OCI-LY7 (cell line): ENCODE measurements around the gene RARB. TPM values are rescaled to one million over a fixed set of nuclear protein-coding genes. Genes with fewer than 3 reads are reported as not detected.

Experiments
- BruUV-seq: library from RNA; stranded (reverse); fragments of 400-500 nt; replicated peaks from 2 replicates; lab custom pipeline; 2021; lab: Mats Ljungman, UMichigan
- CTCF ChIA-PET: fragments of 300-600 bp; sonication (Branson Sonifier 250); formaldehyde crosslinking; loops from one replicate; lab custom pipeline; 2022; ENCODE audit warnings: antibody characterized with exemption; ENCODE audit not compliant: unreplicated experiment; lab: Charles Lee
- POLR2A ChIA-PET: fragments of 300-600 bp; sonication (Branson Sonifier 250); formaldehyde crosslinking; loops from one replicate; lab custom pipeline; 2022; ENCODE audit warnings: antibody characterized with exemption; lab: Charles Lee
- DNase-seq: peaks from one replicate; pipeline ENCODE4 v3.0.0-alpha.2; 2015; ENCODE audit warnings: low spot score
- H2AFZ ChIP-seq: fragments of 200-600 bp; sonication (generic), shearing (Covaris generic); 2 replicates; pipeline ENCODE4 v1.6.1; 2014; ENCODE audit warnings: mild to moderate bottlenecking, antibody characterized with exemption, low read length, moderate library complexity
- H3K27ac ChIP-seq: fragments of 200-600 bp; sonication (generic); 2 replicates; pipeline ENCODE4 v1.5.1; 2014; ENCODE audit warnings: mixed run types, low read depth, mild to moderate bottlenecking, moderate library complexity, low read length, inconsistent platforms; ENCODE audit not compliant: poor library complexity, severe bottlenecking
- H3K36me3 ChIP-seq: fragments of 200-600 bp; sonication (generic); 2 replicates; pipeline ENCODE4 v1.6.1; 2014; ENCODE audit warnings: mild to moderate bottlenecking, antibody characterized with exemption, low read length, moderate library complexity, mixed read lengths; ENCODE audit not compliant: insufficient read depth
- H3K4me1 ChIP-seq: fragments of 200-600 bp; sonication (generic); 2 replicates; pipeline ENCODE4 v1.5.1; 2014; ENCODE audit warnings: mild to moderate bottlenecking, low read length; ENCODE audit not compliant: insufficient read depth, poor library complexity, severe bottlenecking
- H3K4me2 ChIP-seq: fragments of 200-600 bp; sonication (generic); 2 replicates; pipeline ENCODE4 v1.6.1; 2014; ENCODE audit warnings: mild to moderate bottlenecking, low read length
- H3K4me3 ChIP-seq: fragments of 200-600 bp; sonication (generic); 2 replicates; pipeline ENCODE4 v1.5.1; 2014; ENCODE audit warnings: mild to moderate bottlenecking, low read depth, low read length; ENCODE audit not compliant: poor library complexity, severe bottlenecking
- H3K79me2 ChIP-seq: fragments of 200-600 bp; sonication (generic); 2 replicates; pipeline ENCODE4 v1.6.1; 2016; ENCODE audit warnings: low read depth, mild to moderate bottlenecking, low read length, moderate library complexity, mixed read lengths; ENCODE audit not compliant: insufficient read depth
- H3K9me2 ChIP-seq: fragments of 200-600 bp; sonication (generic); 2 replicates; pipeline ENCODE4 v1.6.1; 2016; ENCODE audit warnings: mild to moderate bottlenecking, low read length, mixed read lengths; ENCODE audit not compliant: insufficient read depth
- H3K9me3 ChIP-seq: fragments of 200-600 bp; sonication (generic); 2 replicates; pipeline ENCODE4 v1.6.1; 2014; ENCODE audit warnings: mild to moderate bottlenecking, mixed run types, low read length, mixed read lengths
- H4K20me1 ChIP-seq: fragments of 200-600 bp; sonication (generic); 2 replicates; pipeline ENCODE4 v1.6.1; 2014; ENCODE audit warnings: mild to moderate bottlenecking, antibody characterized with exemption, low read length, moderate library complexity, mixed read lengths; ENCODE audit not compliant: insufficient read depth
- CTCF ChIP-seq: fragments of 200-600 bp; sonication (generic); conservative IDR thresholded peaks from 2 replicates; pipeline ENCODE4 v1.5.1; 2014; ENCODE audit warnings: mild to moderate bottlenecking, antibody characterized with exemption, low read length, moderate library complexity, mixed read lengths
- EZH2phosphoT487 ChIP-seq: fragments of 200-600 bp; sonication (generic); IDR thresholded peaks from 2 replicates; pipeline ENCODE4 v1.6.1; 2018; ENCODE audit warnings: low read depth, borderline replicate concordance, mild to moderate bottlenecking, mixed run types, antibody characterized with exemption, low read length, moderate library complexity, mixed read lengths
- intact Hi-C: fragments of 100-400 bp; cut with micrococcal nuclease; formaldehyde crosslinking; loops from one replicate; pipeline ENCODE4 v1.10.0; 2022; ENCODE audit not compliant: unreplicated experiment
- total RNA-seq, 2 experiments: library from RNA; depleted of rRNA in 1 of 2; stranded (reverse); fragments of >200 nt in 1 of 2; shearing (Covaris generic) in 1 of 2; gene quantifications; 2 replicates each; pipeline ENCODE4 v1.2.3, GENCODE V29; 2014 to 2022

The RARB gene
- total RNA-seq, 2 experiments from 2014 or later: not detected

GRCh38 chr3:25527801-25528200, 99.7 kb downstream of the RARB start:
- Histone ChIP-seq H3K4me2 (no peak overlapping the region), H3K4me1 (no peaks in the 10 kb centered on the region), H3K4me3 (no peak overlapping the region), H3K27ac (no peak overlapping the region), H3K36me3 (no peaks in the 10 kb centered on the region), H4K20me1 (no peaks in the 10 kb centered on the region), H3K9me2 (no peaks in the 10 kb centered on the region), H3K79me2 (no peaks in the 10 kb centered on the region), H2AFZ (no peak overlapping the region), H3K9me3 (no peaks in the 10 kb centered on the region; the same call in 1 of the 2 replicates)
- POLR2A ChIA-PET: interaction anchor here (0.8 kb wide), 1 partner anchor 15 kb away, joined by 4 read pairs; no protein-coding TSS in a partner anchor
- intact Hi-C loops: no loop called here
- CTCF ChIA-PET: no interaction called here
- DNase-seq: no peak
- no TSS peak for BruUV-seq
- TF ChIP-seq EZH2phosphoT487 (no peak), CTCF (no peak)

DNA sequence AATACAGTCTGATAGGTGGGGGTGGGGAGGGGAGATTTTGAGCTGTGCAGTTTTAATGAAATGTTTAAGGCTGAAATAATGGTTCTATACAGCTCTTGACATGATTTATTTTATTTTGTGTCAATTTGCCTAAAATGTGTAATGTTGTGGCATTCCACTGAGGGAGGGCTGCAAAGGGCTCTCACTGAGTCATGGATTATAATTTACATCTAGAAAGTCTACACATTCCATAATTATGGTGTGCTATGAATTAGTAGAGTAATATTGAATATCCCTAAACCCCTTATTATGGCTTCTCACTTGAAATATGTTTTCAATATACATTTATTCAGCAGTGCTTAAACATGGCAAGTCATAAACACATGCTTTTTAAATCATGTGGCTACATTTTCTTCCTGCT, 103.9 kb downstream of the RARB start:
- TF ChIP-seq CTCF (no peak), EZH2phosphoT487 (no peak)
- H3K79me2 ChIP-seq: no peaks in the 10 kb centered on the region
- no peaks in the 10 kb centered on the region for H3K9me2 ChIP-seq
- no peak overlapping the region for H2AFZ ChIP-seq
- no peak overlapping the region for H3K4me2 ChIP-seq
- ChIA-PET CTCF (interaction anchor here (0.6 to 0.8 kb wide), 2 partner anchors 8 to 811 kb away, joined by 3 to 8 read pairs; no protein-coding TSS in a partner anchor), POLR2A (interaction anchor here (0.7 to 1.0 kb wide), 4 partner anchors 14 to 1067 kb away, joined by 3 to 6 read pairs (median 4); no protein-coding TSS in a partner anchor)
- intact Hi-C loops: no loop called here
- H3K9me3 ChIP-seq: no peaks in the 10 kb centered on the region; the same call in 1 of the 2 replicates
- no peak overlapping the region for H3K4me3 ChIP-seq
- no peaks in the 10 kb centered on the region for H4K20me1 ChIP-seq
- no peaks in the 10 kb centered on the region for H3K4me1 ChIP-seq
- no peaks in the 10 kb centered on the region for H3K36me3 ChIP-seq
- no TSS peak for BruUV-seq
- H3K27ac ChIP-seq: no peak overlapping the region
- no peak for DNase-seq

DNA sequence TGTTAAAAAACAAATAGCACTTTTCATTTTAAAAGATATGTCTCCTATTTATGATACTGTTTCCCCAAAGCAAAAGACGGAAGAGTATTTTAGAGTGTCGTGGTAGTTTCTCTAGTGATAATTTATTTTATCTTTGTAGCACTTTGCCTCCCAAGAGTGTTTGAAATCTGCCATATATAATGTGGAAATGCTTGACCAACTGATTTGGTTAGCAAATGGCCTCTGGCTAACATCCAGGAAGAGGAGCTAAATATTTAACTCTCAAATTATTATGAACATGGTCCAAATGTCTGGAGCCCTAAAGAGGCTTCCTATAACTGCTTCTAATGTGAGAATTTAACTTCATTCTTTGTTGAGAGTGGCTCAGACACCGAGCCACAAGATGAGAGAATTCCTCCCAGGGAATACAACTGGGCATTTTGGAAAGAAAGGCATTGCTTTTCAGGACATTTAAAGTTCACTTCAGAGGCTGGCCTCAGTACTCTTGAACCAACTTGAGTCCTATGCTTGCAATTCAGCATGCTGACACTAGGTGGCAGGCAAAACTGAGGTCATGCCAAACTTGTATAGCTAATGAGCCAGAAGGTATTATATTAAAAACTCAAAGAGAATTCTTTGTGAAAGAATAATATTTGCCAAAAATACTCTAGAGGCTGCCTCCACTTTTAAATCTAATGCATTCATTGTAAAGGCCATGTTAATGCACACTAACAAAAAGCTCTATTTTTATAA, 104.5 kb downstream of the RARB start:
- DNase-seq: peak; percentile 38
- peak; percentile 91 for TF ChIP-seq CTCF
- TF ChIP-seq EZH2phosphoT487: no peak
- BruUV-seq: no TSS peak
- ChIA-PET CTCF (no interaction called here), POLR2A (interaction anchor here (0.6 to 1.0 kb wide), 2 partner anchors 14 to 446 kb away, joined by 4 read pairs; no protein-coding TSS in a partner anchor)
- no peaks in the 10 kb centered on the region for H3K36me3 ChIP-seq
- intact Hi-C loops: no loop called here
- no peak overlapping the region for H3K4me2 ChIP-seq
- no peak overlapping the region for H3K4me3 ChIP-seq
- H3K4me1 ChIP-seq: no peaks in the 10 kb centered on the region
- H3K27ac ChIP-seq: no peak overlapping the region
- H3K9me2 ChIP-seq: no peaks in the 10 kb centered on the region
- no peaks in the 10 kb centered on the region for H4K20me1 ChIP-seq
- H2AFZ ChIP-seq: no peak overlapping the region
- H3K9me3 ChIP-seq: no peaks in the 10 kb centered on the region; the same call in 1 of the 2 replicates
- no peaks in the 10 kb centered on the region for H3K79me2 ChIP-seq
